HL-60 (cell line): ENCODE measurements around the gene NVL.

Experiments
- GABPA ChIP-seq: IDR thresholded peaks from 2 replicates; pipeline ENCODE4 v1.6.1; 2012; ENCODE audit warnings: low read depth
- POLR2AphosphoS5 ChIP-seq: IDR thresholded peaks from 2 replicates; pipeline ENCODE4 v1.6.1; 2012; ENCODE audit warnings: low read depth
- SPI1 ChIP-seq: IDR thresholded peaks from 2 replicates; pipeline ENCODE4 v1.6.1; 2012; ENCODE audit warnings: low read depth, mild to moderate bottlenecking, borderline replicate concordance
- TF ChIP-seq, protein P1 (sequence below): IDR thresholded peaks from one replicate; pipeline ENCODE4 v1.5.1; 2011; ENCODE audit warnings: low read length, control low read depth, inconsistent platforms; ENCODE audit not compliant: insufficient read depth
- TF ChIP-seq, protein P2 (sequence below): IDR thresholded peaks from 2 replicates; pipeline ENCODE4 v1.6.1; 2012; ENCODE audit warnings: low read depth; ENCODE audit not compliant: insufficient replicate concordance

DNA sequence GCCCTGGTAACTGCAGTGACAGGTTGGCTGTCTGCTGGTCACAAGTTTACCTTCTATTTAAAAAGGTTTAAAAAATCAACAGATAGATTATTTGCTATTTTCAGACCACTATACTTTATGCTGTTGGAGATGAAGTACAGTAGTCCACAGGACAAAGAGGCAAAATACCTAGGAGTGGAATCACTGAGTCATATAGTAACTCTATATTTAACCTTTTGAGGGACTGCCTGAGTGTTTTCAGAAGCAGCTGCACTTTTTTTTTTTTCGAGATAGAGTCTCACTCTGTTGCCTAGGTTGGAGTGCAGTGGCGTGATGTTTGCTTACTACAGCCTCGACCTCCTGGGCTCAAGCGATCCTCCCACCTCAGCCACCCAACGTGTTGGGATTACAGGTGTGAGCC is 38.4 kb upstream of the NVL start:
- TF ChIP-seq GABPA, result no peak
- TF ChIP-seq, protein P1, sequence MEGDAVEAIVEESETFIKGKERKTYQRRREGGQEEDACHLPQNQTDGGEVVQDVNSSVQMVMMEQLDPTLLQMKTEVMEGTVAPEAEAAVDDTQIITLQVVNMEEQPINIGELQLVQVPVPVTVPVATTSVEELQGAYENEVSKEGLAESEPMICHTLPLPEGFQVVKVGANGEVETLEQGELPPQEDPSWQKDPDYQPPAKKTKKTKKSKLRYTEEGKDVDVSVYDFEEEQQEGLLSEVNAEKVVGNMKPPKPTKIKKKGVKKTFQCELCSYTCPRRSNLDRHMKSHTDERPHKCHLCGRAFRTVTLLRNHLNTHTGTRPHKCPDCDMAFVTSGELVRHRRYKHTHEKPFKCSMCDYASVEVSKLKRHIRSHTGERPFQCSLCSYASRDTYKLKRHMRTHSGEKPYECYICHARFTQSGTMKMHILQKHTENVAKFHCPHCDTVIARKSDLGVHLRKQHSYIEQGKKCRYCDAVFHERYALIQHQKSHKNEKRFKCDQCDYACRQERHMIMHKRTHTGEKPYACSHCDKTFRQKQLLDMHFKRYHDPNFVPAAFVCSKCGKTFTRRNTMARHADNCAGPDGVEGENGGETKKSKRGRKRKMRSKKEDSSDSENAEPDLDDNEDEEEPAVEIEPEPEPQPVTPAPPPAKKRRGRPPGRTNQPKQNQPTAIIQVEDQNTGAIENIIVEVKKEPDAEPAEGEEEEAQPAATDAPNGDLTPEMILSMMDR, result no peak
- no peak for TF ChIP-seq POLR2AphosphoS5
- TF ChIP-seq SPI1, result no peak
- TF ChIP-seq, protein P2, sequence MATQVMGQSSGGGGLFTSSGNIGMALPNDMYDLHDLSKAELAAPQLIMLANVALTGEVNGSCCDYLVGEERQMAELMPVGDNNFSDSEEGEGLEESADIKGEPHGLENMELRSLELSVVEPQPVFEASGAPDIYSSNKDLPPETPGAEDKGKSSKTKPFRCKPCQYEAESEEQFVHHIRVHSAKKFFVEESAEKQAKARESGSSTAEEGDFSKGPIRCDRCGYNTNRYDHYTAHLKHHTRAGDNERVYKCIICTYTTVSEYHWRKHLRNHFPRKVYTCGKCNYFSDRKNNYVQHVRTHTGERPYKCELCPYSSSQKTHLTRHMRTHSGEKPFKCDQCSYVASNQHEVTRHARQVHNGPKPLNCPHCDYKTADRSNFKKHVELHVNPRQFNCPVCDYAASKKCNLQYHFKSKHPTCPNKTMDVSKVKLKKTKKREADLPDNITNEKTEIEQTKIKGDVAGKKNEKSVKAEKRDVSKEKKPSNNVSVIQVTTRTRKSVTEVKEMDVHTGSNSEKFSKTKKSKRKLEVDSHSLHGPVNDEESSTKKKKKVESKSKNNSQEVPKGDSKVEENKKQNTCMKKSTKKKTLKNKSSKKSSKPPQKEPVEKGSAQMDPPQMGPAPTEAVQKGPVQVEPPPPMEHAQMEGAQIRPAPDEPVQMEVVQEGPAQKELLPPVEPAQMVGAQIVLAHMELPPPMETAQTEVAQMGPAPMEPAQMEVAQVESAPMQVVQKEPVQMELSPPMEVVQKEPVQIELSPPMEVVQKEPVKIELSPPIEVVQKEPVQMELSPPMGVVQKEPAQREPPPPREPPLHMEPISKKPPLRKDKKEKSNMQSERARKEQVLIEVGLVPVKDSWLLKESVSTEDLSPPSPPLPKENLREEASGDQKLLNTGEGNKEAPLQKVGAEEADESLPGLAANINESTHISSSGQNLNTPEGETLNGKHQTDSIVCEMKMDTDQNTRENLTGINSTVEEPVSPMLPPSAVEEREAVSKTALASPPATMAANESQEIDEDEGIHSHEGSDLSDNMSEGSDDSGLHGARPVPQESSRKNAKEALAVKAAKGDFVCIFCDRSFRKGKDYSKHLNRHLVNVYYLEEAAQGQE, result no peak
